Activated naive CD4-positive, alpha-beta T cell treated with anti-CD3 and anti-CD28 coated beads, Interleukin-2, amount 50 U/mL, for 24 hours (primary cell): Measurements from ENCODE around the gene ISCU.
"Not testable (repeated sequence)": the region's sequence is repeated elsewhere in the genome, so short reads cannot be mapped to it uniquely, and the experiment has no call there.

Experiments
- H3K27ac Mint-ChIP-seq: one replicate; pipeline ENCODE4 v1.8.0; 2021; ENCODE audit warnings: mild to moderate bottlenecking, mixed read lengths
- H3K27me3 Mint-ChIP-seq: one replicate; pipeline ENCODE4 v1.8.0; 2021; ENCODE audit warnings: mixed read lengths
- H3K36me3 Mint-ChIP-seq: one replicate; pipeline ENCODE4 v1.8.0; 2021; ENCODE audit warnings: mixed read lengths
- H3K4me1 Mint-ChIP-seq: one replicate; pipeline ENCODE4 v1.8.0; 2021; ENCODE audit warnings: mixed read lengths
- H3K4me3 Mint-ChIP-seq: one replicate; pipeline ENCODE4 v1.8.0; 2021; ENCODE audit warnings: mild to moderate bottlenecking, mixed read lengths
- H3K9me3 Mint-ChIP-seq: one replicate; pipeline ENCODE4 v1.8.0; 2021; ENCODE audit warnings: mixed read lengths

The ISCU gene

GRCh38 chr12:108589028-108589839, 26.8 kb downstream of the ISCU start:
- no peaks in the 10 kb centered on the region for H3K36me3 Mint-ChIP-seq
- H3K27ac Mint-ChIP-seq, result no peak overlapping the region
- H3K9me3 Mint-ChIP-seq, result no peaks in the 10 kb centered on the region
- H3K4me3 Mint-ChIP-seq, result no peak overlapping the region
- H3K27me3 Mint-ChIP-seq, result no peaks in the 10 kb centered on the region
- no peaks in the 10 kb centered on the region for H3K4me1 Mint-ChIP-seq

- no peak overlapping the region for H3K27ac Mint-ChIP-seq
- no peaks in the 10 kb centered on the region for H3K36me3 Mint-ChIP-seq
- H3K4me1 Mint-ChIP-seq, result no peaks in the 10 kb centered on the region
- H3K27me3 Mint-ChIP-seq, result no peaks in the 10 kb centered on the region
- no peak overlapping the region for H3K4me3 Mint-ChIP-seq
- H3K9me3 Mint-ChIP-seq, result no peaks in the 10 kb centered on the region
Measured at GRCh38 chr12:108589840-108590229, 27.4 kb downstream of the ISCU start.

- H3K4me3 Mint-ChIP-seq, H3K27ac Mint-ChIP-seq, H3K36me3 Mint-ChIP-seq, H3K4me1 Mint-ChIP-seq, H3K9me3 Mint-ChIP-seq, H3K27me3 Mint-ChIP-seq: not testable (repeated sequence)
Measured at GRCh38 chr12:108590463-108590862, 28.1 kb downstream of the ISCU start.

GRCh38 chr12:108591267-108591980, 29.0 kb downstream of the ISCU start:
- Mint-ChIP-seq H3K9me3 (no peaks in the 10 kb centered on the region), H3K27me3 (no peaks in the 10 kb centered on the region), H3K4me1 (no peaks in the 10 kb centered on the region), H3K27ac (no peak overlapping the region), H3K36me3 (no peaks in the 10 kb centered on the region), H3K4me3 (no peak overlapping the region)

- H3K27me3 Mint-ChIP-seq, result no peaks in the 10 kb centered on the region
- no peaks in the 10 kb centered on the region for H3K9me3 Mint-ChIP-seq
- H3K27ac Mint-ChIP-seq, result no peak overlapping the region
- H3K36me3 Mint-ChIP-seq, result no peaks in the 10 kb centered on the region
- H3K4me1 Mint-ChIP-seq, result no peaks in the 10 kb centered on the region
- no peak overlapping the region for H3K4me3 Mint-ChIP-seq
Measured at GRCh38 chr12:108592033-108592909, 29.9 kb downstream of the ISCU start.

GRCh38 chr12:108594323-108594903, 32.0 kb downstream of the ISCU start:
- no peaks in the 10 kb centered on the region for H3K9me3 Mint-ChIP-seq
- H3K27me3 Mint-ChIP-seq, result no peaks in the 10 kb centered on the region
- no peak overlapping the region for H3K4me3 Mint-ChIP-seq
- no peaks in the 10 kb centered on the region for H3K36me3 Mint-ChIP-seq
- no peak overlapping the region for H3K27ac Mint-ChIP-seq
- no peaks in the 10 kb centered on the region for H3K4me1 Mint-ChIP-seq

- no peaks in the 10 kb centered on the region for H3K36me3 Mint-ChIP-seq
- H3K9me3 Mint-ChIP-seq, result no peaks in the 10 kb centered on the region
- H3K27me3 Mint-ChIP-seq, result no peaks in the 10 kb centered on the region
- H3K27ac Mint-ChIP-seq, result no peak overlapping the region
- H3K4me3 Mint-ChIP-seq, result no peak overlapping the region
- H3K4me1 Mint-ChIP-seq, result no peaks in the 10 kb centered on the region
Measured at GRCh38 chr12:108594960-108595710, 32.7 kb downstream of the ISCU start.

GRCh38 chr12:108595711-108596647, 33.6 kb downstream of the ISCU start:
- Mint-ChIP-seq H3K4me1 (no peaks in the 10 kb centered on the region), H3K36me3 (no peaks in the 10 kb centered on the region), H3K9me3 (no peaks in the 10 kb centered on the region), H3K4me3 (no peak overlapping the region), H3K27ac (no peak overlapping the region), H3K27me3 (no peaks in the 10 kb centered on the region)

- Mint-ChIP-seq H3K27ac (no peak overlapping the region), H3K36me3 (no peaks in the 10 kb centered on the region), H3K27me3 (no peaks in the 10 kb centered on the region), H3K9me3 (no peaks in the 10 kb centered on the region), H3K4me3 (no peak overlapping the region), H3K4me1 (no peaks in the 10 kb centered on the region)
Measured at GRCh38 chr12:108596854-108597558, 34.6 kb downstream of the ISCU start.

- no peaks in the 10 kb centered on the region for H3K4me1 Mint-ChIP-seq
- H3K27ac Mint-ChIP-seq, result no peak within 1 kb of the TSS
- no peaks in the 10 kb centered on the region for H3K27me3 Mint-ChIP-seq
- H3K9me3 Mint-ChIP-seq, result no peaks in the 10 kb centered on the region
- H3K4me3 Mint-ChIP-seq, result no peak within 1 kb of the TSS
- H3K36me3 Mint-ChIP-seq, result no peaks in the 10 kb centered on the region
Measured at GRCh38 chr12:108597559-108598471, 35.4 kb downstream of the ISCU start, which contains the start of gene TMEM119. TMEM119 (minus strand) TSS chr12:108598084; CDS start chr12:108592383, 5,701 bp downstream.

- no peaks in the 10 kb centered on the region for H3K4me1 Mint-ChIP-seq
- H3K36me3 Mint-ChIP-seq, result no peaks in the 10 kb centered on the region
- no peaks in the 10 kb centered on the region for H3K9me3 Mint-ChIP-seq
- no peaks in the 10 kb centered on the region for H3K27me3 Mint-ChIP-seq
- H3K4me3 Mint-ChIP-seq, result no peak overlapping the region
- H3K27ac Mint-ChIP-seq, result no peak overlapping the region
Measured at GRCh38 chr12:108598553-108599250, 36.3 kb downstream of the ISCU start.

- Mint-ChIP-seq H3K27me3 (no peaks in the 10 kb centered on the region), H3K4me1 (no peaks in the 10 kb centered on the region), H3K9me3 (no peaks in the 10 kb centered on the region), H3K4me3 (no peak overlapping the region), H3K36me3 (no peaks in the 10 kb centered on the region), H3K27ac (no peak overlapping the region)
Measured at GRCh38 chr12:108599541-108599940, 37.1 kb downstream of the ISCU start.
